Endodermal cell (in vitro differentiated cells): Measurements from ENCODE around the gene MINK1. TPM values are rescaled to one million over a fixed set of nuclear protein-coding genes. Genes with fewer than 3 reads are reported as not detected.

Experiments
- DNase-seq: peaks from one replicate; pipeline ENCODE4 v3.0.0-alpha.2; 2017
- H3K27ac ChIP-seq: 2 replicates; pipeline ENCODE4 v1.5.1; 2013; ENCODE audit warnings: mild to moderate bottlenecking, low read depth, low read length, moderate library complexity
- H3K27me3 ChIP-seq: 2 replicates; pipeline ENCODE4 v1.6.1; 2013; ENCODE audit warnings: mild to moderate bottlenecking, low read length, moderate library complexity; ENCODE audit not compliant: insufficient read depth, control insufficient read depth, poor library complexity, severe bottlenecking
- H3K36me3 ChIP-seq: 2 replicates; pipeline ENCODE4 v1.7.0; 2013; ENCODE audit warnings: mild to moderate bottlenecking, low read length, moderate library complexity; ENCODE audit not compliant: control insufficient read depth, insufficient read depth
- H3K4me1 ChIP-seq: one replicate; pipeline ENCODE4 v1.7.0; 2013; ENCODE audit warnings: low read length; ENCODE audit not compliant: control insufficient read depth, insufficient read depth
- H3K4me3 ChIP-seq: 2 replicates; pipeline ENCODE4 v1.5.1; 2013; ENCODE audit warnings: mild to moderate bottlenecking, low read length, moderate library complexity
- H3K9ac ChIP-seq: 2 replicates; pipeline ENCODE4 v1.6.1; 2013; ENCODE audit warnings: mild to moderate bottlenecking, low read length, moderate library complexity; ENCODE audit not compliant: poor library complexity, severe bottlenecking; ENCODE audit errors: extremely low read depth
- H3K9me3 ChIP-seq: 2 replicates; pipeline ENCODE4 v1.6.1; 2013; ENCODE audit warnings: mild to moderate bottlenecking, low read length, moderate library complexity; ENCODE audit not compliant: control insufficient read depth
- H3K27ac Mint-ChIP-seq: 2 replicates; pipeline ENCODE4 v1.8.0; 2020; ENCODE audit warnings: mixed read lengths
- H3K27me3 Mint-ChIP-seq: 2 replicates; pipeline ENCODE4 v1.8.0; 2021; ENCODE audit warnings: mild to moderate bottlenecking, mixed read lengths; ENCODE audit not compliant: insufficient read depth
- H3K36me3 Mint-ChIP-seq: 2 replicates; pipeline ENCODE4 v1.8.0; 2020; ENCODE audit warnings: low read depth, mixed read lengths
- H3K4me1 Mint-ChIP-seq: 2 replicates; pipeline ENCODE4 v1.8.0; 2020; ENCODE audit warnings: mixed read lengths
- H3K4me3 Mint-ChIP-seq: 2 replicates; pipeline ENCODE4 v1.8.0; 2020; ENCODE audit warnings: mild to moderate bottlenecking, moderate library complexity, mixed read lengths
- H3K9me3 Mint-ChIP-seq: 2 replicates; pipeline ENCODE4 v1.8.0; 2020; ENCODE audit warnings: mild to moderate bottlenecking, mixed read lengths
- WGBS, 2 experiments: methylation state at CpG; one replicate each; pipeline versions ENCODE4 v1.1.5 to v1.1.7; 2013; ENCODE audit warnings: missing lambda C conversion rate in 2 of 2, mixed read lengths in 1 of 2; ENCODE audit not compliant: insufficient coverage in 1 of 2, insufficient read length in 1 of 2; 5-methylcytosine and 5-hydroxymethylcytosine counted together
- total RNA-seq, 2 donors: library from RNA; stranded (reverse); fragmentation: NEBNext Ultra II Directional in 1 of 2; extraction: Animal tissue kit (Norgen Biotek cat#: 25700) in 1 of 2; gene quantifications; 2 replicates in 1 of 2; 3 replicates in 1 of 2; pipeline ENCODE4 v1.2.1, GENCODE V29; 2021
- TF ChIP-seq, protein P1 (sequence below): fragments of 200-600 bp; sonication (generic); conservative IDR thresholded peaks from 2 replicates; pipeline ENCODE4 v1.5.0; 2021; ENCODE audit warnings: antibody characterized with exemption, mild to moderate bottlenecking

The MINK1 gene
- total RNA-seq, 2 donors from 2014 or later, result 75.0 to 79.7 TPM

DNA sequence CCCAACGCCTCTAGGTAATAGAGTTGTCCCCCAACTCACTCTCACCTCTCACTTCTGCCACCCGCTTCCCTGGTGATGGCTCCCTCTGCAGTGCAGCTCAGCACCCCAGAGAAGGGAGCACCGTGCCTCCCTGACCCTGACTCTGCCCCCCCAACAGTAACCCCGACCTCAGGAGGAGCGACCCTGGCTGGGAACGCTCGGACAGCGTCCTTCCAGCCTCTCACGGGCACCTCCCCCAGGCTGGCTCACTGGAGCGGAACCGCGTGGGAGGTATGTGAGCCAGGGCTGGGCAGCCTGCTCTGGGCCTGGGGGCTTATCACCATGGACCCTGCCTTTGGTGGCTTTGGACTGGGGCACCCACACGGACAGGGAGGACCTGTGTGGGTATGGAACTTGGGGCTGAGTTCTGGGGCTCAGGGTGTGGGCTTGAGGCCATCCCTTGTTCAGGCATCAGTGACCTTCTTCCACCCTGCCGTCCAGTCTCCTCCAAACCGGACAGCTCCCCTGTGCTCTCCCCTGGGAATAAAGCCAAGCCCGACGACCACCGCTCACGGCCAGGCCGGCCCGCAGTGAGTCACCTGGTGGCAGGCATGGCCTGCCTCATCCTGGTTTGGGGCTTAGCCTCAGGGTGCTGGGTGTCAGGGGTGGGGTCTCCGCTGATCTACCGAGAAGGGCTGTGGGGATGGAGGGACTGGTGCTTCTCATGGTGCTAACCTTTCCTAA lies 59.5 kb downstream of the MINK1 start:
- no peak overlapping the region for H3K4me3 ChIP-seq
- Mint-ChIP-seq H3K4me3 (no peak overlapping the region), H3K27ac (no peak overlapping the region), H3K27me3 (no peaks in the 10 kb centered on the region), H3K9me3 (no peaks in the 10 kb centered on the region), H3K4me1 (no peaks in the 10 kb centered on the region), H3K36me3 (peaks cover 34% of the 10 kb centered on the region)
- H3K27ac ChIP-seq, result no peak overlapping the region
- peak; percentile 41 for DNase-seq
- no peaks in the 10 kb centered on the region for H3K4me1 ChIP-seq
- H3K9ac ChIP-seq, result no peak overlapping the region
- WGBS, 2 experiments, result 80 to 96% methylated on average over 9 to 23 of the region's 23 CpGs
- no peaks in the 10 kb centered on the region for H3K9me3 ChIP-seq
- TF ChIP-seq, protein P1, sequence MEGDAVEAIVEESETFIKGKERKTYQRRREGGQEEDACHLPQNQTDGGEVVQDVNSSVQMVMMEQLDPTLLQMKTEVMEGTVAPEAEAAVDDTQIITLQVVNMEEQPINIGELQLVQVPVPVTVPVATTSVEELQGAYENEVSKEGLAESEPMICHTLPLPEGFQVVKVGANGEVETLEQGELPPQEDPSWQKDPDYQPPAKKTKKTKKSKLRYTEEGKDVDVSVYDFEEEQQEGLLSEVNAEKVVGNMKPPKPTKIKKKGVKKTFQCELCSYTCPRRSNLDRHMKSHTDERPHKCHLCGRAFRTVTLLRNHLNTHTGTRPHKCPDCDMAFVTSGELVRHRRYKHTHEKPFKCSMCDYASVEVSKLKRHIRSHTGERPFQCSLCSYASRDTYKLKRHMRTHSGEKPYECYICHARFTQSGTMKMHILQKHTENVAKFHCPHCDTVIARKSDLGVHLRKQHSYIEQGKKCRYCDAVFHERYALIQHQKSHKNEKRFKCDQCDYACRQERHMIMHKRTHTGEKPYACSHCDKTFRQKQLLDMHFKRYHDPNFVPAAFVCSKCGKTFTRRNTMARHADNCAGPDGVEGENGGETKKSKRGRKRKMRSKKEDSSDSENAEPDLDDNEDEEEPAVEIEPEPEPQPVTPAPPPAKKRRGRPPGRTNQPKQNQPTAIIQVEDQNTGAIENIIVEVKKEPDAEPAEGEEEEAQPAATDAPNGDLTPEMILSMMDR, result no peak
- H3K27me3 ChIP-seq, result no peaks in the 10 kb centered on the region
- peaks cover 43% of the 10 kb centered on the region for H3K36me3 ChIP-seq

DNA sequence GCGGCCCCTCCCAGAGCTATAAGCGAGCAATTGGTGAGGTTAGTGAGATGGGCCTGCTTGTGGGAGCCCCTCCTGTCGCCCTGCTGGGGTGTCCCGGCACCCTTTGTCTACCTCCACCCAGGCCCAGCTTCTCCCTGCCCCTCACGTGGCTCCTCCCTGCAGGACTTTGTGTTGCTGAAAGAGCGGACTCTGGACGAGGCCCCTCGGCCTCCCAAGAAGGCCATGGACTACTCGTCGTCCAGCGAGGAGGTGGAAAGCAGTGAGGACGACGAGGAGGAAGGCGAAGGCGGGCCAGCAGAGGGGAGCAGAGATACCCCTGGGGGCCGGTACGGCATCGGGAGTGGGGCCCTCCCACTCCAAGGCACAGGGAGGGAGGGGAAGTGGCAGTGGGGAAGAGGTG lies 60.1 kb downstream of the MINK1 start:
- Mint-ChIP-seq H3K9me3 (no peaks in the 10 kb centered on the region), H3K36me3 (peaks cover 34% of the 10 kb centered on the region), H3K4me1 (no peaks in the 10 kb centered on the region), H3K27me3 (no peaks in the 10 kb centered on the region), H3K27ac (no peak overlapping the region), H3K4me3 (no peak overlapping the region)
- no peak overlapping the region for H3K4me3 ChIP-seq
- no peaks in the 10 kb centered on the region for H3K27me3 ChIP-seq
- TF ChIP-seq, protein P1, result no peak
- no peak overlapping the region for H3K9ac ChIP-seq
- WGBS, 2 experiments, result 90 to 98% methylated on average over 7 to 18 of the region's 18 CpGs
- no peaks in the 10 kb centered on the region for H3K4me1 ChIP-seq
- peaks cover 43% of the 10 kb centered on the region for H3K36me3 ChIP-seq
- DNase-seq, result peak; percentile 40
- no peak overlapping the region for H3K27ac ChIP-seq
- no peaks in the 10 kb centered on the region for H3K9me3 ChIP-seq

DNA sequence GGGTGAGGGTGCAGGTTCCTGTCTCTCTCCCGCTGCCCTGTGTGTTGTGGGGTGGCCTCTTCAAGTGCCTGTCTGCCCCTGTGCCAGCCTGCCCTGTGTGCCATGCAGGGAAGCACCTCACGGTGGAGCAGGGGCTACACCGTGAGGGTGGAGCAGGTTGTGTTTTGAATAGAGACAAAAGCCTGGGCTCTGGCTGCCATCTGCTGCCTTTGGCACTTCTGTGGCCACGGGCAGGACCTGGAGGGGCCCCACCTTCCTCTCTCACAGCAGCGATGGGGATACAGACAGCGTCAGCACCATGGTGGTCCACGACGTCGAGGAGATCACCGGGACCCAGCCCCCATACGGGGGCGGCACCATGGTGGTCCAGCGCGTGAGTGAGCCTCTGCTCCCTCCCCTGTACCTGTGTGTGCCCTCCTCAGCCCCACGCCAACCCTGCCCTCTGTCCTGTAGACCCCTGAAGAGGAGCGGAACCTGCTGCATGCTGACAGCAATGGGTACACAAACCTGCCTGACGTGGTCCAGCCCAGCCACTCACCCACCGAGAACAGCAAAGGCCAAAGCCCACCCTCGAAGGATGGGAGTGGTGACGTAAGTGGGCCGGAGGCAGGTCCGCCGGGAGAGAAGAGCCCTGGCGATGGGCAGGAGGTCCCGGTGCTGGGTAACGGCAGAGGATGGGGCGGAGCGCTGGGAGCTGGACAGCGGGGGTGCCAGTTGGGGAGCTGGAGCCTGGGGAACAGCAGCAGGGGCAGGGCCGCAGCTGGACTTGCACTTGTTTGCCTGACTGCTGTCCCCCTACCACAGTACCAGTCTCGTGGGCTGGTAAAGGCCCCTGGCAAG lies 60.8 kb downstream of the MINK1 start:
- Histone ChIP-seq H3K9me3 (no peaks in the 10 kb centered on the region), H3K36me3 (peaks cover 39% of the 10 kb centered on the region), H3K4me3 (no peak overlapping the region), H3K9ac (no peak overlapping the region), H3K4me1 (no peaks in the 10 kb centered on the region), H3K27ac (no peak overlapping the region), H3K27me3 (no peaks in the 10 kb centered on the region)
- H3K9me3 Mint-ChIP-seq, result no peaks in the 10 kb centered on the region
- 95% methylated on average over 18 to 31 of the region's 31 CpGs for WGBS, 2 experiments
- TF ChIP-seq, protein P1, result no peak
- H3K36me3 Mint-ChIP-seq, result peaks cover 30% of the 10 kb centered on the region
- H3K27ac Mint-ChIP-seq, result no peak overlapping the region
- H3K27me3 Mint-ChIP-seq, result no peaks in the 10 kb centered on the region
- H3K4me1 Mint-ChIP-seq, result no peaks in the 10 kb centered on the region
- DNase-seq, result peak; percentile 46
- no peak overlapping the region for H3K4me3 Mint-ChIP-seq
